HG03565 (cell line): ENCODE data around the gene SDCCAG8.

ENCODE experiments used
- ATAC-seq: cut with Tn5 transposase; IDR thresholded peaks from one replicate; pipeline ENCODE4 v1.9.1; 2021; ENCODE audit warnings: mild to moderate bottlenecking, moderate library complexity; ENCODE audit not compliant: unreplicated experiment

SDCCAG8 gene

GRCh38 chr1:243449373-243449772, 193.5 kb downstream of the SDCCAG8 start:
- no peak for ATAC-seq

- ATAC-seq = no peak
Observed at GRCh38 chr1:243452092-243452491, 196.3 kb downstream of the SDCCAG8 start.

- no peak for ATAC-seq
Observed at GRCh38 chr1:243454328-243454997, 198.6 kb downstream of the SDCCAG8 start.

GRCh38 chr1:243455760-243456651, 200.2 kb downstream of the SDCCAG8 start:
- ATAC-seq = no peak

- ATAC-seq = no peak
Observed at GRCh38 chr1:243457363-243457982, 201.6 kb downstream of the SDCCAG8 start.

GRCh38 chr1:243459059-243459458, 203.2 kb downstream of the SDCCAG8 start:
- no peak for ATAC-seq

GRCh38 chr1:243461700-243462099, 205.9 kb downstream of the SDCCAG8 start:
- no peak for ATAC-seq

- ATAC-seq = no peak
Observed at GRCh38 chr1:243462929-243463697, 207.3 kb downstream of the SDCCAG8 start.

- no peak for ATAC-seq
Observed at GRCh38 chr1:243465081-243465480, 209.2 kb downstream of the SDCCAG8 start.

- peak; percentile 67 for ATAC-seq
Observed at GRCh38 chr1:243465738-243466137, 209.9 kb downstream of the SDCCAG8 start.

- ATAC-seq = no peak
Observed at GRCh38 chr1:243469497-243469896, 213.7 kb downstream of the SDCCAG8 start.

GRCh38 chr1:243470502-243470901, 214.7 kb downstream of the SDCCAG8 start:
- no peak for ATAC-seq

- ATAC-seq = no peak
Observed at GRCh38 chr1:243471026-243471685, 215.3 kb downstream of the SDCCAG8 start.

GRCh38 chr1:243471754-243472745, 216.2 kb downstream of the SDCCAG8 start:
- ATAC-seq = peak; percentile 78

GRCh38 chr1:243473227-243474135, 217.6 kb downstream of the SDCCAG8 start:
- no peak for ATAC-seq

GRCh38 chr1:243474136-243474881, 218.5 kb downstream of the SDCCAG8 start:
- ATAC-seq = no peak

GRCh38 chr1:243474906-243475305, 219.1 kb downstream of the SDCCAG8 start:
- no peak for ATAC-seq
